Liver (tissue), 9 donors: ENCODE measurements around the gene TBX21. TPM values are rescaled to one million over a fixed set of nuclear protein-coding genes. Genes with fewer than 3 reads are reported as not detected.

Source experiments
- DNase-seq: peaks from one replicate; pipeline ENCODE4 v3.0.0-alpha.2; 2017; ENCODE audit warnings: low spot score
- H3K27ac ChIP-seq, 2 donors: one replicate each; pipeline ENCODE4 v1.7.0; 2013; ENCODE audit warnings: inconsistent platforms in 2 of 2, low read length in 2 of 2, control low read depth in 1 of 2, low read depth in 1 of 2, mild to moderate bottlenecking in 1 of 2
- H3K27me3 ChIP-seq, 4 donors: one replicate each; pipeline versions ENCODE4 v1.6.1 to v1.7.0; 2013; ENCODE audit warnings: low read length in 3 of 4, inconsistent platforms in 1 of 4, mild to moderate bottlenecking in 1 of 4, moderate library complexity in 1 of 4; ENCODE audit not compliant: control insufficient read depth in 4 of 4, insufficient read depth in 4 of 4
- H3K36me3 ChIP-seq, 4 donors: one replicate each; pipeline versions ENCODE4 v1.6.1 to v1.7.0; 2013; ENCODE audit warnings: low read length in 3 of 4, mild to moderate bottlenecking in 3 of 4, low read depth in 1 of 4, moderate library complexity in 1 of 4; ENCODE audit not compliant: control insufficient read depth in 4 of 4, insufficient read depth in 3 of 4
- H3K4me1 ChIP-seq, 4 donors: one replicate each; pipeline versions ENCODE4 v1.6.1 to v1.7.0; 2013; ENCODE audit warnings: low read length in 3 of 4, mild to moderate bottlenecking in 3 of 4, moderate library complexity in 1 of 4; ENCODE audit not compliant: control insufficient read depth in 4 of 4, insufficient read depth in 4 of 4
- H3K4me3 ChIP-seq, 3 donors: one replicate each; pipeline versions ENCODE4 v1.6.1 to v1.7.0; 2013; ENCODE audit warnings: low read length in 3 of 3, control low read depth in 1 of 3, low read depth in 1 of 3, mild to moderate bottlenecking in 1 of 3
- H3K9ac ChIP-seq, 2 donors: one replicate each; pipeline ENCODE4 v1.7.0; 2013; ENCODE audit warnings: low read length in 2 of 2, mild to moderate bottlenecking in 2 of 2, moderate library complexity in 2 of 2, control low read depth in 1 of 2, low read depth in 1 of 2
- H3K9me3 ChIP-seq, 4 donors: one replicate each; pipeline versions ENCODE4 v1.6.1 to v1.7.0; 2013; ENCODE audit warnings: low read length in 3 of 4; ENCODE audit not compliant: control insufficient read depth in 4 of 4
- ATF3 ChIP-seq: IDR thresholded peaks from 2 replicates; pipeline ENCODE4 v1.6.1; 2016; ENCODE audit warnings: antibody characterized with exemption
- CTCF ChIP-seq: fragments of 150-350 bp; IDR thresholded peaks from 2 replicates; pipeline ENCODE4 v1.5.1; 2017; ENCODE audit warnings: improper control_type of control experiment, low read depth, low read length; ENCODE audit not compliant: missing input control
- EGR1 ChIP-seq, 2 donors: IDR thresholded peaks; 2 replicates each; pipeline ENCODE4 v1.6.1; 2016 to 2018; ENCODE audit warnings: antibody characterized with exemption in 2 of 2, low read depth in 2 of 2
- FOXA1 ChIP-seq: IDR thresholded peaks from 2 replicates; pipeline ENCODE4 v1.6.1; 2016; ENCODE audit warnings: antibody characterized with exemption
- GABPA ChIP-seq, 2 donors: IDR thresholded peaks in 1 of 2; conservative IDR thresholded peaks in 1 of 2; 2 replicates each; pipeline ENCODE4 v1.6.1; 2016; ENCODE audit warnings: antibody characterized with exemption in 2 of 2, mild to moderate bottlenecking in 1 of 2, moderate library complexity in 1 of 2
- HNF4A ChIP-seq, 2 donors: conservative IDR thresholded peaks; 2 replicates each; pipeline ENCODE4 v1.6.1; 2016; ENCODE audit warnings: antibody characterized with exemption in 2 of 2, mild to moderate bottlenecking in 2 of 2
- HNF4G ChIP-seq: IDR thresholded peaks from 2 replicates; pipeline ENCODE4 v1.6.1; 2016; ENCODE audit warnings: antibody characterized with exemption
- JUND ChIP-seq, 2 donors: IDR thresholded peaks; 2 replicates each; pipeline ENCODE4 v1.6.1; 2016; ENCODE audit warnings: antibody characterized with exemption in 2 of 2
- MAX ChIP-seq: IDR thresholded peaks from 2 replicates; pipeline ENCODE4 v1.6.1; 2016; ENCODE audit warnings: antibody characterized with exemption
- NR2F2 ChIP-seq: IDR thresholded peaks from 2 replicates; pipeline ENCODE4 v1.6.1; 2016; ENCODE audit warnings: antibody characterized with exemption
- RAD21 ChIP-seq, 2 donors: IDR thresholded peaks; 2 replicates each; pipeline ENCODE4 v1.6.1; 2016; ENCODE audit warnings: antibody characterized with exemption in 2 of 2, mild to moderate bottlenecking in 2 of 2
- REST ChIP-seq: IDR thresholded peaks from 2 replicates; pipeline ENCODE4 v1.6.1; 2016; ENCODE audit warnings: antibody characterized with exemption, mild to moderate bottlenecking
- RXRA ChIP-seq, 2 donors: IDR thresholded peaks; 2 replicates each; pipeline ENCODE4 v1.6.1; 2017 to 2018; ENCODE audit warnings: antibody characterized with exemption in 2 of 2, mild to moderate bottlenecking in 1 of 2
- SP1 ChIP-seq: IDR thresholded peaks from 2 replicates; pipeline ENCODE4 v1.6.1; 2018; ENCODE audit warnings: antibody characterized with exemption, mild to moderate bottlenecking
- YY1 ChIP-seq: IDR thresholded peaks from 2 replicates; pipeline ENCODE4 v1.6.1; 2016; ENCODE audit warnings: antibody characterized with exemption, mild to moderate bottlenecking
- ZBTB33 ChIP-seq: IDR thresholded peaks from 2 replicates; pipeline ENCODE4 v1.6.1; 2016; ENCODE audit warnings: antibody characterized with exemption
- WGBS: extraction: QIAGEN DNeasy Blood & Tissue Kit; methylation state at CpG from one replicate; pipeline ENCODE4 v1.1.7; 2013; 5-methylcytosine and 5-hydroxymethylcytosine counted together
- polyA plus RNA-seq, 2 donors: library from polyadenylated mRNA; stranded (reverse) in 1 of 2; unstranded in 1 of 2; fragments of 200-250 nt in 1 of 2; fragments of >200 nt in 1 of 2; fragmentation: Nextera tagmentation in 1 of 2; extraction: Ambion mirVana in 1 of 2; gene quantifications; one replicate each; pipeline versions ENCODE4 v1.2.1 to v1.2.3, GENCODE V29; 2013 to 2015
- total RNA-seq, 2 donors: library from RNA; depleted of rRNA; stranded (reverse); fragments of >200 nt; gene quantifications; one replicate each; pipeline ENCODE4 v1.2.3, GENCODE V29; 2014
- donor health status: healthy.
- donor health status: healthy.
- donor health status: healthy.
- donor health status: healthy.
- donor health status: healthy.

The TBX21 gene
- total and polyA plus RNA-seq, 4 donors = 0.19 to 0.59 (median 0.25) TPM; not detected in 1

GRCh38 chr17:47684535-47685193 lies 48.4 kb upstream of the TBX21 start:
- DNase-seq = no peak
- Histone ChIP-seq H3K9ac (no peak overlapping the region), H3K27ac (no peak overlapping the region), H3K9me3 (no peaks in the 10 kb centered on the region), H3K4me3 (no peak overlapping the region), H3K27me3 (no peaks in the 10 kb centered on the region), H3K36me3 (peaks cover 12 to 42% (median 33%) of the 10 kb centered on the region in 4 donors), H3K4me1 (no peaks in the 10 kb centered on the region)
- TF ChIP-seq MAX = no peak
- TF ChIP-seq RXRA (IDR thresholded peaks at IDR 0.05) = no peak
- no peak for TF ChIP-seq HNF4G
- TF ChIP-seq FOXA1 = no peak
- TF ChIP-seq SP1 = no peak
- TF ChIP-seq YY1 = no peak
- TF ChIP-seq CTCF = no peak
- TF ChIP-seq NR2F2 = no peak
- no peak for TF ChIP-seq ZBTB33
- no peak for TF ChIP-seq EGR1 (IDR thresholded peaks at IDR 0.05; ENCODE audit: low read depth in 2 of 2)
- no peak for TF ChIP-seq ATF3
- no peak for TF ChIP-seq REST
- no peak for TF ChIP-seq GABPA (IDR thresholded peaks at IDR 0.05 in 1 of 2, conservative IDR thresholded peaks at IDR 0.05 in 1 of 2)
- no peak for TF ChIP-seq HNF4A (conservative IDR thresholded peaks at IDR 0.05)
- TF ChIP-seq RAD21 (IDR thresholded peaks at IDR 0.05) = no peak
- TF ChIP-seq JUND (IDR thresholded peaks at IDR 0.05) = no peak
- WGBS = 95% methylated on average over 4 of the region's 4 CpGs
